Putamen (tissue), 1 donor: ENCODE measurements around the gene RPH3AL.

ENCODE experiments used
- DNase-seq: peaks from one replicate; pipeline ENCODE4 v3.0.0-alpha.2; 2016; ENCODE audit warnings: low spot score

RPH3AL gene

GRCh38 chr17:353213-353837 is 718 bp upstream of the RPH3AL start:
- no peak for DNase-seq

GRCh38 chr17:351875-352420 is 659 bp downstream of the RPH3AL start:
- DNase-seq, result no peak

- no peak for DNase-seq
Observed at GRCh38 chr17:351449-351738, 1.2 kb downstream of the RPH3AL start.

DNA sequence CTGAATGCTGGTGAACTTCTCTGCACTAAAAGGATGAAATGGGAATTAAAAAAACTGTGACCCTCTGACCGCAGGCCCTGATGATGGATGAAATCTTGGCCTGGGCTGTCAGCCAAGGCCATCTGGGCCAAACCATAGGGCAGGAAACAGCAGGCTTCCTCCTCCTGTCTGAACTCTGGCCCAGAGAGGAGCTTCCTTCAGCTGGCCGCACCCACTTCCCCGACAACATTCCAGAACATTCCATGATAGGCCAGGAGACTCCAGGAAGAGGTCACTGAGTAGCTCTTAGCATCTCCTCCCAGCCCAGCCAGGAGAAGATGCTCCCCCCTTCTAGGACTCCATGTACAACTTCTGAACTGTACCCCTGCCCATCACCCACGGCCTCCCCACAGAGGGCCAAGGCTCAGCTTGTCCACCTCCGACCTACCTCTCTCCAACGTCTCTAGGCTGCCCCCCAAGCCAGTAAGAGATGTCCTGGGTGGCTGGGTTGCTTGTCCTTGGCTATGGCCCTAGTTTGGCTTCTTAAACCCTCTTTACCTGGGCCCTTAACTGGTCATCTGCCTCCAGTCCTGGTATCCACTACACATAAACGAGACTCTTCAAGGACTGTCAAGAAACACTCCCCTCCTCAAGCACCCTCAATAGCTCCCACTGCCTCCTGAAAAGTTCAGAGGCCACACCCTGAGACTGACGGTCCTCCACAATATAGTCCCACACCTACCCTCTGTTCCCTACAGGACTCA is 1.7 kb downstream of the RPH3AL start:
- peak; percentile 61 for DNase-seq

DNA sequence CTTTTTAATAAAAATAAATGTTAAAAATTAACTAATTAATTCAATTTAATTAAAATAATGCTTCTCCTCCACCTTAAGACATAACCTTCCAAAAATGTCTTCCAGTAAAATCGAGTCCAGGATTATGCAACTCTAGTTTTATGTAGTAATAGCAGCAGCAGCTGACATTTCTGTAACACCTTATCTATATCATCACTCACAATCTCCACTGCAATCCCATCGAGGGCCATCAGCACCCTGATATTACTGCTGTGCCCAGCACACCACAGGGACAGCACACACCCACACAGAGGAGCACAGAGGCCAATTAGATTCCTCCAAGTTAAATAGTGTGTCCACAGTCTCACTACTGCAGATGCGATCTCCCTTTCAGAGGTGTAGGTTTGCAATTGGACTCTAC is 2.9 kb downstream of the RPH3AL start:
- no peak for DNase-seq

GRCh38 chr17:348692-349425 is 3.7 kb downstream of the RPH3AL start:
- no peak for DNase-seq

DNA sequence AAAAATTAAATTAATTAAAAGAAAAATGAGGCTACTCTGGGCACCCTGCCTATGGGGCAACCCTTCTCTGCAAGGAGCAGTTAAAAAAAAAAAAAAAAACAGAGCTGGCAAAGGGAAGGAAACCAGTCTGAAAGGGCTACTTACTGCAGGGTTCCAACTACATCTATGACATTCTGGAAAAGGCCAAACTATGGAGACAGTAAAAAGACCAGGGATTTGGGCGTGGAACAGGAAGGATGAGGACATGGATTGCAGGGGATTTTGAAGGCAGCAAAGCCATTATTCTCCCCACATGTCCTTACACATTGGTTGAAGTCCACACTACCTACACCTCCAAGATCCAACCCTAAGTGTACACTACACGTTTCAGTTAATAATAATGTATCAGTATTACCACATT is 4.6 kb downstream of the RPH3AL start:
- DNase-seq, result no peak

GRCh38 chr17:347309-347899 is 5.2 kb downstream of the RPH3AL start:
- no peak for DNase-seq

- no peak for DNase-seq
Observed at GRCh38 chr17:345992-346785, 6.4 kb downstream of the RPH3AL start.

- DNase-seq, result no peak
Observed at GRCh38 chr17:345261-345660, 7.3 kb downstream of the RPH3AL start.

DNA sequence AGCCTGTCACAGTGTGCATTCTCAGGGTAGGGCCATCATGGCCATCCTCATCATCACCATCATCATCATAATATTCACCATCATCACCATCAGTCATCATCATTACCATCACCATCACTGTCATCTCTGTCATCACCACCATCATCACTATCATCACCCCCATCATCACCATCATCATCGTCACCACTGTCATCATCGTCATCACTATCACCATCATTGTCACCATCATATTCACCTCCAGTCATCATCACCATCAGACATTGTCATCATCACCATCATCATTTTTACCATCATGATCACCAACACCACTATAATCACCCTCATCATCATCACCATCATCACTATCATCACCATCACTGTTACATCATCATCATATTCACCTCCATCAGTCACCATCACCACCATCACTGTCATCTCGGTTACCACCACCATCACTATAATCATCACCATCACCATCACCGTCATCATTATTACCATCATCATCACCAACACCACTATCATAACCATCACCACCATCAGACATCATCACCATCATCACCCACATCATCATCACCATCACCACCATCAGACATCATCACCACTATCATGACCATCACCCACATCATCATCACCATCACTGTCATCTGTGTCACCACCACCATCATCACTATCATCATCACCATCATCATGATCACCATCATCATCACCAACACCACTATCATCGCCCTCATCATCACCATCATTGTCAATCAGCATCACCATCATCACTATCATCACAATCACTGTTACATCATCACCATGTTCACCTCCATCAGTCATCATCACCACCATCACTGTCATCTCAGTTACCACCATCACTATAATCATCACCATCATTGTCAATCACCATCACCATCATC is 8.5 kb downstream of the RPH3AL start:
- no peak for DNase-seq

DNA sequence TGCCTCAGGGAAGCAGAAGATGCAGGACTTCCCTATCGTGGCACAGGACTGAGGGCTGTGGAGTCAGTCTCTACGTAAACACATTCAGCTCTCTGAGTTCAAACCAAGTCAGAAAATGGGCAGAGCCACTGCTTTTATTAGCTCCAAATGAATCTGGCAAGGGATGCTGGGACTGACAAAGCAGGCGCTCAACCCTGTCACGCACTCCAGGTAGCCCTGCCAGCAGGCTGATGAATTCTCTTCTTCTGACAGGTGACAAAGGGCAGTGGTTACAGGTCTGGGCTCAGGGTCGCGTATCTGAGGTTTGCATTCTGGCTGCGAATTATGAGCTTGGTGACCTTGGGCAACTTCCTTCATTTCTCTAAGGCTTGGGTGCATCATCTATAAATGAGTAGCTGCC is 9.4 kb downstream of the RPH3AL start:
- DNase-seq, result no peak

- no peak for DNase-seq
Observed at GRCh38 chr17:340074-340473, 12.5 kb downstream of the RPH3AL start.

DNA sequence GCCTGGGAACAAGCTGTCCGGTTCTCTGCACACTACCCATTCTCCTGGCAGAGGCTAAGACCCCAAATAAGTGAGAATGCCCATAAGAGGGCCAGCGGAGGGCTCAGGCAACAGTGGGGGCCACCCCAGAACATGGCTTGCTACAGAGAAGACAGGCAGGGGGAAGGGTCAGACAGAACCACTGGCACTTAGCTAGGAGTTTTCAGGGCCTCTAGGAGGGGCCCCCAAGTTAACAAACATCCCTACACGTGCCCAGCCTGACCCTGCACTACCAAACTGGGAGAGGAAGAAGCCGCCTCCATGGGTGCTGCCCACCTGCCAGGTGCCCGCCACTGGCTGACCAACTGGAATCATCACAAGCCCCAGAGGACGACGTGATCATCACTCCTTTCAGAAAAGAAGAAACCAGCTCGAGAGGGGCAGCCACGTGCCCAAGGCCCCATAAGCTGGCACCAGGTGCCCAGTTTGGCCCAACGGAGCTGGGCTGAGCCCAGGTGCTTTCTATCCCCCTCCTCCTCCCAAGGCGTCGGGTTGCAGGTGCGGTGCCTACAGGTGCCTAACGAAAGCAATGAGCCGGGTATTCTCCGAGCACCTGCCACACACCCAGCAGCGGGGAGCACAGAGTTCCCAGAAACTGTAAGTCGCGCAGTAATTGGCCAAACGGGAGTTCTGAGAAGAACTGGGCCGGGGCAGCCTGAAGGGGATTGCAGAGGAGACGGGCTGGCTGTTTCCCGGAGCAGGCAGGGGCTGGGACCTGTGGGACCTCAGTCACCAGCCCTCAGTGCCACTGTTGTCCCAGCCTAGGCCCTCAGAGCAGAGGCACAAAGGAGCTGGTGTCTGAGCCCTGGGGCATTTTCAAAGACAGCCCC is 13.2 kb downstream of the RPH3AL start:
- no peak for DNase-seq

- no peak for DNase-seq
Observed at GRCh38 chr17:338442-339192, 14.0 kb downstream of the RPH3AL start.

DNA sequence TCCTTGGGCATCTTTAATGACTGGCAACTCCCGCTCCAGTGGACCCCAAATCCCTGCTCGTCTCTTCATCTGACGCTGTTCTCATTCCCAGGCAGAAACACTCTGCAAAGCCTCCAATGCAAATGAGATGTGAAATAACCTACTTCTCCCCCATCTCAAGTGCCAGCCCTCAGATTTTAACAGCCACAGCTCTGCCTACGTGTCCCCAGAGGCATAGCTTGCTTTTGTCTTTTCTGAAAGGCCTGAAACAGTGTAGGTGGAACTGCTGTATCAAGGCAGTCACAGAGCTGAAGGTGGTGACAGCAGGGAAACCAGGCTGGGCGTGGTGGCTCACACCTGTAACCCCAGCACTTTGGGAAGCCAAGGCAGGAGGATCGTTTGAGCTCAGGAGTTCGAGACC is 14.7 kb downstream of the RPH3AL start:
- DNase-seq, result peak; percentile 76

GRCh38 chr17:337453-337852 is 15.2 kb downstream of the RPH3AL start:
- DNase-seq, result no peak

DNA sequence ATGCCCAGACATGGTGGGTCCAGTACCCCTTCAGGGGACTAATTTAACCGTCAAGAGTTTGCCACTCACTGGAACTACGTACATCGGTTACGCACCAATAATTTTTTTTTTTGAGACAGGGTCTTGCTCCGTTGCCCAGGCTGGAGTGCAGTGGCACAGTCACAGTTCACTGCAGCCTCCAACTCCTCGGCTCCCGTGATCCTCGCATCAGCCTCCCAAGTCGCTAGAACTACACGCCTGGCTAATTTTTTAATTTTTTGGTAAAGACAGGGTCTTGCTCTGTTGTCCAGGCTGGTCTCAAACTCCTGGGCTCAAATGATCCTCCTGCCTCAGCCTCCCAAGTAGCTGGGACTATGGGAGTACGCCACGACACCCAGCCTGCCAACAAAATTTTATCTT is 15.6 kb downstream of the RPH3AL start:
- no peak for DNase-seq
